OCI-LY3 (cell line): ENCODE measurements around the gene KAZN.

ENCODE experiments used
- EZH2phosphoT487 ChIP-seq: fragments of 200-600 bp; shearing (Covaris generic); IDR thresholded peaks from 2 replicates; pipeline ENCODE4 v1.6.1; 2018; ENCODE audit warnings: antibody characterized with exemption, mixed run types, low read depth
- TF ChIP-seq, protein P1 (sequence below): fragments of 200-600, 300-600 bp; sonication (generic); IDR thresholded peaks from 2 replicates; pipeline ENCODE4 v1.5.1; 2014; ENCODE audit warnings: antibody characterized with exemption, low read length, low read depth

DNA sequence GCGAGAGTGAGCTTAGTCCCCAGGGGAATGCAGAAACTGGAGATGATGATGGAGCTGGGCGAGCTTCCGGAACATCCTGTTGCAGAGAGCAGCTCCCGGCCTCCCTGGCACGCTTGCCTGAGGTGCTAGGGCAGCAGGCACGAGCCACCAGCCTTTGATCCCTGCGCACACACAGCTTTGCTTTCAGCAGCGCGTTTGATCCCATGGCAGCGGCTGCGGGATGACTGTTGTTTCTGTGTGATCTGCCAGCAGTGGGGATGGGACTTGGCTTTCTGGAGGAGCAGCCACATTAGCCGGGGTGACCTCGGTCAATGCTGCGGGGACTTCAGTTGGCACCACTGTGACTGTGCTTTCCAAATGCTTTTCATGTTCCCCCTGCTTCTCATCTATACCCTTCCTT, 193.2 kb downstream of the KAZN start:
- TF ChIP-seq, protein P1, sequence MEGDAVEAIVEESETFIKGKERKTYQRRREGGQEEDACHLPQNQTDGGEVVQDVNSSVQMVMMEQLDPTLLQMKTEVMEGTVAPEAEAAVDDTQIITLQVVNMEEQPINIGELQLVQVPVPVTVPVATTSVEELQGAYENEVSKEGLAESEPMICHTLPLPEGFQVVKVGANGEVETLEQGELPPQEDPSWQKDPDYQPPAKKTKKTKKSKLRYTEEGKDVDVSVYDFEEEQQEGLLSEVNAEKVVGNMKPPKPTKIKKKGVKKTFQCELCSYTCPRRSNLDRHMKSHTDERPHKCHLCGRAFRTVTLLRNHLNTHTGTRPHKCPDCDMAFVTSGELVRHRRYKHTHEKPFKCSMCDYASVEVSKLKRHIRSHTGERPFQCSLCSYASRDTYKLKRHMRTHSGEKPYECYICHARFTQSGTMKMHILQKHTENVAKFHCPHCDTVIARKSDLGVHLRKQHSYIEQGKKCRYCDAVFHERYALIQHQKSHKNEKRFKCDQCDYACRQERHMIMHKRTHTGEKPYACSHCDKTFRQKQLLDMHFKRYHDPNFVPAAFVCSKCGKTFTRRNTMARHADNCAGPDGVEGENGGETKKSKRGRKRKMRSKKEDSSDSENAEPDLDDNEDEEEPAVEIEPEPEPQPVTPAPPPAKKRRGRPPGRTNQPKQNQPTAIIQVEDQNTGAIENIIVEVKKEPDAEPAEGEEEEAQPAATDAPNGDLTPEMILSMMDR = no peak
- no peak for TF ChIP-seq EZH2phosphoT487
